ENCODE data around the gene FHIT.

Gene FHIT

DNA sequence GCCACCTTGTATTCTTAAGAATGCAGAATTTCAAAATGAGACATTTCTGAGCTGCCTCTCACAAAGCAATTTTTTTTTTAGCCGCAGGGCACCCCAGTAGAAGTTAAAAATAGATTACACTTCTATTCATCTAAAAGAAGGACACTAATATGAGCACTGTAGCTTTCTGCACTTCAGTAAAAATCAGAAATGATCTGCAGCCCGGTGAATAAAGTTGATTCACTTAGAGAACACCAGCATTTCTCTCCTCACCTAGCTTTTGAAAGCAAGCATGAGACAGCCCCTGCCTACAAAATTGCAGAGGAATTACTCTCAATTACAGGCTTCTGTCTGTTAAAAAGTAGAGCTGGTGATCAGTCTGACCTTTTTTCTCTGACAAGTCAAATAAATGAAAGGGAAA is 1062.4 kb downstream of the FHIT start:
- no peak for DNase-seq

GRCh38 chr3:60187343-60187742 is 1063.9 kb downstream of the FHIT start:
- DNase-seq: no peak

GRCh38 chr3:60186359-60186758 is 1064.9 kb downstream of the FHIT start:
- DNase-seq: no peak

- no peak for DNase-seq
Measured at GRCh38 chr3:60185161-60185560, 1066.1 kb downstream of the FHIT start.

DNA sequence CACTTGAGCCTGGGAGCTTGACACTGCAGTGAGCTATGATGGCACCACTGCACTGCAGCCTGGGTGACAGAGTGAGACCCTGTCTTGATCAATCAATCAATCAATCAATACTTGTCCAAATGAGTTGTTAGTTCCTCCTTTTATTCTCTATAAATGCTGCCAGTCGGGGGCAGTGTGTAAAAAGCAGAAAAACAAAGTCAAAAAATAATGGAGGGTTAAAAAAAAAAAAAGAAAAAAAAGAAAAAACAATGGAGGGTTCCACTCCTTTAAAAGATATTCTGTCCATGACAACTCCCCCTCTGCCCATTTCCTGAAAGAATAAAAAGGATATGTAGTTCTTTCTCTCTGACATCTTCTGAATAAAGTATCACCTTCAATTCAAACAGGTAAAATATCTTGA is 1068.6 kb downstream of the FHIT start:
- no peak for DNase-seq

DNA sequence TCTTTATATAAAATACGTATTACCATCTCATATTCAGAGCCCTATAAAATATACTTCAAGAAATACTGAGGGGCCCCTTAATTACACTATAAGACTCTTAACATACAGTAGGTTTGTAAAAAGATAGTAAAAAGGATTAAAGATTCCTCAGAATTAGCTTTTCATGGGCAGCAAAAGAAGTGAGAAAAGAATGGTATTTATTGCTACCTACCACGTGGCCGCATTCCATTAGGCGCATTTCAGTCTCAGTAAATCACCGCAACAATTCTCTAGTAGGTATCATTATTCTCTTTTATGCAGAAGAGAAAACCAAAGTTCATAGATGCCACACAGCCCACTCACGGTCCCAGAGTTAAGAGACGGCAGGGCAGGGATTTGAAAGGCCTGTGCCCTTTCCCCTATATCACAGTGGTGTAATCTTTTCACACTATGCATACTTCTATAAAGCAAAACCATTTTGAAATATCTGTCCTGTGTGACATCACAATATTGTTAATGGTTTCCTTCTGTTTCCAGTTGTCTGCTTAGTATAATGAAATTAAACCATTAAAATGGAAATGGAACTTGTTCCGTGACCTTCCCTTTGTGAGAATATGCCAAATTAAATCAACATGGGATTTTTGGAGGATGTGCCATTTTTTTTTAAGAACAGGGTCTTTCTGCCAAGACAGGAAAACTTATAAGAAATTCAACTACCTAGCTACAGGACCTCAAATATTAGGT is 1072.2 kb downstream of the FHIT start:
- no peak for DNase-seq

- no peak for DNase-seq
Measured at GRCh38 chr3:60177726-60178125, 1073.5 kb downstream of the FHIT start.

DNA sequence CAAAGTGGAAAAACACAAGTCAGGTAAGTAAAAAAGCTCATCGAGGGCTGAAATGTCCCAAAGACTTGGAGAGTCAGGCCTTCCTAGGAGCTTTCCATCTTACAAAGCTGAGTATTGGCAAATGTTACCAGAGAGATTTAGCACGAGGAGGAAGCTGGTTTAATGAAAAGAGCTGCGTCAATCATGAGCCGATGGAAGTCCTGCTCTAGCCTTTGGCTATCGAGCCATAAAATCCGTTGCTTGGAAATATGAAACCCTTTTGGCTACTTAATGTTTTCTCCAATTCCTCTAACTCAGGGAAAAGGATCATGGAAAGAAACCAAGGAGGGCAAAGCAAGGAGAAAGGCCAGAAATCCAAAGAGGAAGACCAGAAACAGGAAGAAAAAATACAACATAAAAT is 1074.6 kb downstream of the FHIT start:
- DNase-seq: no peak

DNA sequence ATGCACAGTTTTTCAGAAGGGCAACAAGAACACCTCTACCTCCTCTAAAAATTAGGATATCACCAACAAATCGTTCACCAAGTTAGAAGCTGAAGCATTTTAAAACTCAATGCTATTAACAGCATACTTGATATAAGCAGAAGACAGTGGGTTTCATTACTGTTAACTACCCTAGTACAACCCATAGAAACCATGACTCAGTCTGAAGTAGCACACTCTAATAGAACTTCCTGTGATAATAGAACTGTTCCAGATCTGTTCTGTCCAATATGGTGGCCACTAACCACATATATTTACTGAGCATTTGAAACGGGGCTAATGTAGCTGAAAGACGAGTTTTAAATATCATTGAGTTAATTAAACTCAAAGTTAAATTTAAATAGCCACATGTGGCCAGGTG is 1075.6 kb downstream of the FHIT start:
- no peak for DNase-seq

- no peak for DNase-seq
Measured at GRCh38 chr3:60169755-60170154, 1081.5 kb downstream of the FHIT start.

- DNase-seq: no peak
Measured at GRCh38 chr3:60167186-60167585, 1084.1 kb downstream of the FHIT start.

GRCh38 chr3:60160822-60161748 is 1090.2 kb downstream of the FHIT start:
- no peak for DNase-seq

- no peak for DNase-seq
Measured at GRCh38 chr3:60160111-60160821, 1091.0 kb downstream of the FHIT start.

DNA sequence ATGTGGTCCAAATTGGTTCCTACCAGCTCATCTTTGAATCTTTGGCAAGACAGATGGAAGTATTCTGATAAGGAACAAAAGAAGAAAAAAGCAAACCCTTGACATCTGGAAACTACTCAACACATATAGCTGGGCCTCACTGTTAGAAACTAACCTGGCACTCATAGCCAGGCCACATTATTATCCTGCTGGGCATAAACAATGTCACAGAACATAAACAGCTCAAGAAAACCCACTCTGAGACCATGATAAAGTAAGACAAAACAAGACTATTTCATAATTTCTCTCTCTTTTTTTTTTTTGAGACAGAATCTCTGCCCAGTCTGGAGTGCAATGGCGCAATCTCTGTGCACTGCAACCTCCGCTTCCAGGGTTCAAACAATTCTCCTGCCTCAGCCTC is 1093.2 kb downstream of the FHIT start:
- DNase-seq: no peak

DNA sequence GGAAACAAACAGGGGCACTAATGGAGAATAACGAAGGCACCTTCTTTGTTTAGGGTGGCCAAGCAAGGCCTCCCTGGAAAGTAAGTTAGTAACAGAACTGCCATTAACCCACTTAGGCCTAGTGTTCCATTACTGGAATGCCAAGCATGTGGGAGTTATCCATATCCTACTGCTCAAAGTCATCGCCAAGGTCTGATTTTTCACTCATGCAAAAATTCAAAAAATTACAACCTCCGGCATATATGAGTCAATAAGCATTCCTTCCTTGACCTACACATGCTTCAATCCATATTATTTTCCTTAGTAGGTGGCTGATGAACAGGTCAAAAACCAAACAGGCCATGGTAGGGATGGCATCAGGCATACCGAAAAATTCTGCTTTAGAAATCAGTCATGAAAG is 1097.2 kb downstream of the FHIT start:
- no peak for DNase-seq

GRCh38 chr3:60153221-60153999 is 1097.8 kb downstream of the FHIT start:
- DNase-seq: no peak

GRCh38 chr3:60149501-60149900 is 1101.8 kb downstream of the FHIT start:
- no peak for DNase-seq

- no peak for DNase-seq
Measured at GRCh38 chr3:60147249-60147950, 1103.9 kb downstream of the FHIT start.

DNA sequence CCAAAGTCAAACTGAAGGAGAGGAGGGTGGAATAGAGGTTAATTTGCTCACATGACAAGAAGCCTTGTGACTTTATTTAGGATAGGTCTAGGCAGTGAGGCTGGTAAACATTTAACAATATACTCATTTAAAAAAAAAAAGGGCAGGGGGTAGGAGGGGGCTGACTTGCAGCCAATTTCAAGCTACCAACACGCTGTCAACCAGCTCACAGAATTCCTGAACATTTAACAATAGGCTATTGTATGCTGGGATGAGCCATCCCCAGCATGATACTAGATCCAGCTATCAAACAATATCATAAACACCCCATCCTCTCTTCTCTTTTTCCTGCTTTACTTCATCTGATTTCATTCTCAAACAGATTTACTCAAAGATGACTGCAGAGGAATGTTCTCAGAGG is 1105.1 kb downstream of the FHIT start:
- DNase-seq: no peak

- DNase-seq: no peak
Measured at GRCh38 chr3:60144071-60144470, 1107.2 kb downstream of the FHIT start.

DNA sequence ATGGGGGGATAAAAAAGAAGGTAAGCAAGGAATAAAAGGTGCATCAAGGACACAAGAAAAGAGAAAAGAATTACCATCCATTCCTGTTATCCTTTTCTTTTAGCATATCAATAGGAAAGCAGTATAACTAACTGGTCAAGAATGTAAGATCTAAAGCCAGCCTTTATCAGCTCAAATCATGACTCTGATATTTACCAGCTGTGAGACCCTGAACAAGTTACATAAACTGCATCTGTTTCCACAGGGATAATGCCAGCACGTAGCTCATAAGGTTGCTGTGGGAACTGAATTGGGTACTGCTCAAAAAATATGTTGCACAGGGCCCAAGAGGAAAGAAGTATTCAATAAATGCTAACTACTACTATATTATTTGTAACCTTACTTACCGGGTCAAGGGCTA is 1109.2 kb downstream of the FHIT start:
- DNase-seq: no peak

- DNase-seq: no peak
Measured at GRCh38 chr3:60140160-60140559, 1111.1 kb downstream of the FHIT start.

Measured in NCI-H345 (cell line).